Activated CD4-positive, alpha-beta T cell treated with anti-CD3 and anti-CD28 coated beads, Interleukin-2, amount 50 U/mL, for 48 hours (primary cell): Measurements from ENCODE around the gene PLAAT4.
A peak's percentile ranks its signal among the peaks of the same experiment; 100 is the strongest.
"Not testable (repeated sequence)": the region's sequence is repeated elsewhere in the genome, so short reads cannot be mapped to it uniquely, and the experiment has no call there.

Experiments
- DNase-seq, 2 experiments: peaks; one replicate each; pipeline ENCODE4 v3.0.0-alpha.2; 2020

PLAAT4 gene

GRCh38 chr11:63511048-63511748, 25.4 kb upstream of the PLAAT4 start:
- DNase-seq, result no peak

- DNase-seq, result no peak
Measured at GRCh38 chr11:63512816-63513215, 23.8 kb upstream of the PLAAT4 start.

- DNase-seq, result no peak
Measured at GRCh38 chr11:63516109-63516508, 20.5 kb upstream of the PLAAT4 start.

GRCh38 chr11:63517156-63517555, 19.5 kb upstream of the PLAAT4 start:
- no peak for DNase-seq

- no peak for DNase-seq
Measured at GRCh38 chr11:63518548-63518947, 18.1 kb upstream of the PLAAT4 start.

GRCh38 chr11:63520606-63521170, 15.9 kb upstream of the PLAAT4 start:
- no peak for DNase-seq

GRCh38 chr11:63521896-63522295, 14.7 kb upstream of the PLAAT4 start:
- DNase-seq, result no peak

- no peak for DNase-seq
Measured at GRCh38 chr11:63523151-63523550, 13.5 kb upstream of the PLAAT4 start.

- DNase-seq, result no peak
Measured at GRCh38 chr11:63527667-63528066, 8.9 kb upstream of the PLAAT4 start.

GRCh38 chr11:63528156-63528555, 8.5 kb upstream of the PLAAT4 start:
- DNase-seq, result not testable (repeated sequence)

- DNase-seq, result not testable (repeated sequence)
Measured at GRCh38 chr11:63528729-63529278, 7.8 kb upstream of the PLAAT4 start.

- not testable (repeated sequence) for DNase-seq
Measured at GRCh38 chr11:63529373-63529772, 7.2 kb upstream of the PLAAT4 start.

- no peak for DNase-seq
Measured at GRCh38 chr11:63530021-63530420, 6.6 kb upstream of the PLAAT4 start.

GRCh38 chr11:63531074-63531792, 5.4 kb upstream of the PLAAT4 start:
- peak in 1 of 2 experiments; percentile 34 for DNase-seq

GRCh38 chr11:63532117-63532516, 4.5 kb upstream of the PLAAT4 start:
- no peak for DNase-seq

- DNase-seq, result no peak
Measured at GRCh38 chr11:63532799-63533475, 3.7 kb upstream of the PLAAT4 start.

- DNase-seq, result no peak
Measured at GRCh38 chr11:63534076-63534475, 2.5 kb upstream of the PLAAT4 start.

- DNase-seq, result peak in 1 of 2 experiments; percentile 16
Measured at GRCh38 chr11:63534895-63535461, 1.6 kb upstream of the PLAAT4 start.

- peak; percentile 43 to 44 for DNase-seq
Measured at GRCh38 chr11:63535734-63536133, 874 bp upstream of the PLAAT4 start.

GRCh38 chr11:63537293-63538101, 889 bp downstream of the PLAAT4 start:
- DNase-seq, result peak; percentile 23 to 41

GRCh38 chr11:63542506-63542905, 5.9 kb downstream of the PLAAT4 start:
- DNase-seq, result not testable (repeated sequence)

- DNase-seq, result no peak
Measured at GRCh38 chr11:63543711-63544110, 7.1 kb downstream of the PLAAT4 start.
